ENCODE results near the gene HIP1. TPM values are rescaled to one million over a fixed set of nuclear protein-coding genes. Genes with fewer than 3 reads are reported as not detected.

The HIP1 gene
- total and polyA plus RNA-seq, 9 of the 15 experiments (the other 6 are each of a cell fraction or from before 2014, with no cell fraction given): 2.4 to 13.7 (median 9.5) TPM

DNA sequence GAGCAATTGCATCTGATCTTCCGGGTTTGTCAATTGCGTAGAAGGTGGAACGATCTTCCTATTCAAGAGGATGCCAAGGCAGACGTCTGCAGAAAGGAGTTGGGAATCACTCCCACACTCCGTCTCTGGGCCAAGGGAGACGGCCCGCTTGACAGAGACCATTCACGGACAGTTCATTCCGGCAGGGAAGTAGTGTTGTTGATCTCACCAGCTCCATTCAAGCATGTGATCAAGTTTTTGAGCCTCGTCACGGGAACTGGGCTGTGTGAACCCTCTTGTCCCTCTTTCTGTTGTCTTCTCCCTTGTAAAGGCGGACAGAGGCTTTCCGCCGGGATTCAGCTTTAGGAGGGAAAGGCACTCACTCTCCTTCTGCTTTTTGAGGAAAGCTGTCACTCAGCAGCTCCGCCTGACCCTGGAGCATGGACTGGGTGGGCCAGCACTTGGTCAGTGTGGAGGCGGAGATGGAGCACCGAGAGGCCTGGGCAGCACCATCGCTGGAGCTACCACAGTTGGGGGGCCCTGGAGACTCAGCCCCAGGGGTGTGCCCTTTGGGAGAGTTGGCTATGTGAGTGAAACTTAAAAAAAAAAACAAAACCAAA lies 201.7 kb downstream of the HIP1 start (continued):
- TF ChIP-seq, protein P1, sequence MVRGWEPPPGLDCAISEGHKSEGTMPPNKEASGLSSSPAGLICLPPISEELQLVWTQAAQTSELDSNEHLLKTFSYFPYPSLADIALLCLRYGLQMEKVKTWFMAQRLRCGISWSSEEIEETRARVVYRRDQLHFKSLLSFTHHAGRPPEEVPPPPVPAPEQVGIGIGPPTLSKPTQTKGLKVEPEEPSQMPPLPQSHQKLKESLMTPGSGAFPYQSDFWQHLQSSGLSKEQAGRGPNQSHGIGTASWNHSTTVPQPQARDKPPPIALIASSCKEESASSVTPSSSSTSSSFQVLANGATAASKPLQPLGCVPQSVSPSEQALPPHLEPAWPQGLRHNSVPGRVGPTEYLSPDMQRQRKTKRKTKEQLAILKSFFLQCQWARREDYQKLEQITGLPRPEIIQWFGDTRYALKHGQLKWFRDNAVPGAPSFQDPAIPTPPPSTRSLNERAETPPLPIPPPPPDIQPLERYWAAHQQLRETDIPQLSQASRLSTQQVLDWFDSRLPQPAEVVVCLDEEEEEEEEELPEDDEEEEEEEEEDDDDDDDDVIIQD (CRISPR knock-in tag; IDR thresholded peaks at IDR 0.05): no peak
- no peak for TF ChIP-seq IFI16 (CRISPR knock-in tag; IDR thresholded peaks at IDR 0.05)

DNA sequence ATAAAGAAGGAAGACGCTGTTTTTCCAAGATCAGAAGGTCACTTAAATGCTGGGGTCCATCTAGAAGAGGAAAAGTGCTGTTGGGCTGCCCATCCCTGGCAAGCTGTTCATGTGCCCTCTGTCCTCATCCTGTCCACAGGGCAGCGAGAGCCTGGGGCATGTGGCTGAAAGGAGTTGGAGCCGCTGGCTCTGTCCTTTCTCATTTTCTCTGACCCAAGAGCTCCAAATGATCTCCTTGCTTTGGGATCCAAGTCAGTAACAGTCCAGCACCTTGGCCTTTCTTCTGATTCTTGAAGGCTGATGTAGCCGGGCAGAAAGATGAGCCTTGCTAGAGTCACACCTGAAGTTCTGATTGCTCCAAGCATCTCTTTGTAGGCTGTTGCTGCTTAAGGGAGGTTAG lies 202.2 kb downstream of the HIP1 start:
- POLR2A ChIA-PET: no interaction called here
- Histone ChIP-seq H3K9me3 (replicated peaks; ENCODE audit: control insufficient read depth, insufficient read depth, low read depth, low read length) (no peaks in the 10 kb centered on the region), H3K9ac (ENCODE audit: insufficient read depth in 1 of 2, low read depth in 2 of 2, low read length in 2 of 2) (no peak overlapping the region), H3K9me1 (ENCODE audit: control insufficient read depth, insufficient read depth, low read length) (no peaks in the 10 kb centered on the region), H3K36me3 (ENCODE audit: control insufficient read depth, insufficient read depth, low read length) (peaks cover under 1% of the 10 kb centered on the region; the same call in 2 of the 3 replicates), H3K27ac (ENCODE audit: extremely low read depth, low read depth, low read length) (no peak overlapping the region), H4K20me1 (replicated peaks; ENCODE audit: control insufficient read depth, insufficient read depth, low read length) (no peaks in the 10 kb centered on the region), H3K79me2 (ENCODE audit: control insufficient read depth, insufficient read depth, low read length) (no peaks in the 10 kb centered on the region), H3K27me3 (ENCODE audit: control insufficient read depth in 2 of 2, insufficient read depth in 2 of 2, low read length in 2 of 2) (no peaks in the 10 kb centered on the region), H3K4me1 (replicated peaks in 1 of 2; ENCODE audit: control insufficient read depth in 2 of 2, insufficient read depth in 2 of 2, low read length in 2 of 2) (peaks cover 7 to 8% of the 10 kb centered on the region in 2 experiments), H2AFZ (ENCODE audit: low read depth, low read length) (no peak overlapping the region), H3K4me2 (ENCODE audit: insufficient read depth, low read length) (no peak overlapping the region), H3K4me3 (no peak overlapping the region)
- BruUV-seq (replicated peaks): no TSS peak
- DNase-seq (ENCODE audit: extremely low read depth in 1 of 4, low spot score in 3 of 4): no peak
- in situ Hi-C loops (cut with MboI) (no loop called here), intact Hi-C loops (cut with micrococcal nuclease) (no loop called here)
- CTCF ChIA-PET (ENCODE audit: low intra/inter-chr PET ratio): no interaction called here
- no peak for ATAC-seq
- no peak for FAIRE-seq
- WGBS (ENCODE audit: insufficient coverage, low coverage, missing lambda C conversion rate): 75% methylated on average over 4 of the region's 4 CpGs
- no peak for TF ChIP-seq RBM15 (IDR thresholded peaks at IDR 0.05; ENCODE audit: insufficient read depth, low read length)
- no peak for TF ChIP-seq ATF1 (CRISPR knock-in tag; IDR thresholded peaks at IDR 0.05)
- TF ChIP-seq ATF1 (tag; IDR thresholded peaks at IDR 0.05): no peak
- no peak for TF ChIP-seq ZNF551 (CRISPR knock-in tag; IDR thresholded peaks at IDR 0.05)
- no peak for TF ChIP-seq SP1 (CRISPR knock-in tag; IDR thresholded peaks at IDR 0.05)
- TF ChIP-seq SAP30 (IDR thresholded peaks at IDR 0.05; ENCODE audit: borderline replicate concordance, insufficient read depth, low read depth, low read length, poor library complexity, severe bottlenecking): no peak
- no peak for TF ChIP-seq POLR2AphosphoS5 (IDR thresholded peaks at IDR 0.05; ENCODE audit: control insufficient read depth, insufficient read depth, low read depth, low read length)
- no peak for TF ChIP-seq GTF2A2 (tag; IDR thresholded peaks at IDR 0.05)
- no peak for TF ChIP-seq ZC3H11A (IDR thresholded peaks at IDR 0.05; ENCODE audit: low read depth, low read length)
